Measurements from ENCODE around the gene MMRN1. TPM values are rescaled to one million over a fixed set of nuclear protein-coding genes. Genes with fewer than 3 reads are reported as not detected.

The MMRN1 gene
- polyA plus RNA-seq, 1 experiment, result not detected

GRCh38 chr4:89914609-89915550, 20.2 kb downstream of the MMRN1 start:
- Histone ChIP-seq H3K27me3 (ENCODE audit: control insufficient read depth, insufficient read depth, low read length) (no peaks in the 10 kb centered on the region), H3K9me3 (ENCODE audit: control insufficient read depth, insufficient read depth, low read length) (no peaks in the 10 kb centered on the region), H3K4me3 (ENCODE audit: low read depth, low read length) (no peak overlapping the region), H3K27ac (ENCODE audit: low read depth, low read length) (no peak overlapping the region)
- TF ChIP-seq, protein P1, sequence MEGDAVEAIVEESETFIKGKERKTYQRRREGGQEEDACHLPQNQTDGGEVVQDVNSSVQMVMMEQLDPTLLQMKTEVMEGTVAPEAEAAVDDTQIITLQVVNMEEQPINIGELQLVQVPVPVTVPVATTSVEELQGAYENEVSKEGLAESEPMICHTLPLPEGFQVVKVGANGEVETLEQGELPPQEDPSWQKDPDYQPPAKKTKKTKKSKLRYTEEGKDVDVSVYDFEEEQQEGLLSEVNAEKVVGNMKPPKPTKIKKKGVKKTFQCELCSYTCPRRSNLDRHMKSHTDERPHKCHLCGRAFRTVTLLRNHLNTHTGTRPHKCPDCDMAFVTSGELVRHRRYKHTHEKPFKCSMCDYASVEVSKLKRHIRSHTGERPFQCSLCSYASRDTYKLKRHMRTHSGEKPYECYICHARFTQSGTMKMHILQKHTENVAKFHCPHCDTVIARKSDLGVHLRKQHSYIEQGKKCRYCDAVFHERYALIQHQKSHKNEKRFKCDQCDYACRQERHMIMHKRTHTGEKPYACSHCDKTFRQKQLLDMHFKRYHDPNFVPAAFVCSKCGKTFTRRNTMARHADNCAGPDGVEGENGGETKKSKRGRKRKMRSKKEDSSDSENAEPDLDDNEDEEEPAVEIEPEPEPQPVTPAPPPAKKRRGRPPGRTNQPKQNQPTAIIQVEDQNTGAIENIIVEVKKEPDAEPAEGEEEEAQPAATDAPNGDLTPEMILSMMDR (IDR thresholded peaks at IDR 0.05; ENCODE audit: low read depth, low read length), result no peak
- ChIA-PET POLR2A (no interaction called here), CTCF (no interaction called here)
- no peak for DNase-seq (ENCODE audit: low read depth, low spot score)

DNA sequence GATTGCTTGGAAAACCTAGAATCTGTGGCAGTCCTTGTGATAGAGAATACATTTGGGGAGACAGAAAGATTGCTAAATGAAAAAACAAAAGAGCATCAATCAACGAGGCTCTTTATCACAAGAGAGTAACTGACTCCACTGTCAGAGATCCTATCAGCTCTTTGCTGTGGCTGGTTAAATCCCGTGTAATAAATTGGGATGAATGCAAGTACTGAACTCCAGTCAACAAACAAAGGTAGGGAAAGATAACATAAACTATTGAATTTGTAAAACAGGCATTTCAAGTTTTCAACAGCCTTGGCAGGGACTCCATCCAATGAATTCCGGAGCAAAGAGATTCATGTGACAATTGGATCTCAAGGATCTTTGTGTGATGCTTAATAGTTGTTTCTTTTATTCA, 21.3 kb downstream of the MMRN1 start:
- ChIA-PET CTCF (interaction anchor here (0.7 kb wide), 1 partner anchor 15 kb away, joined by 4 read pairs; no protein-coding TSS in a partner anchor), POLR2A (no interaction called here)
- H3K27me3 ChIP-seq (ENCODE audit: control insufficient read depth, insufficient read depth, low read length), result no peaks in the 10 kb centered on the region
- TF ChIP-seq, protein P1 (IDR thresholded peaks at IDR 0.05; ENCODE audit: low read depth, low read length), result no peak
- DNase-seq (ENCODE audit: low read depth, low spot score), result no peak
- H3K4me3 ChIP-seq (ENCODE audit: low read depth, low read length), result no peak overlapping the region
- no peaks in the 10 kb centered on the region for H3K9me3 ChIP-seq (ENCODE audit: control insufficient read depth, insufficient read depth, low read length)
- H3K27ac ChIP-seq (ENCODE audit: low read depth, low read length), result no peak overlapping the region

GRCh38 chr4:89922848-89923416, 28.3 kb downstream of the MMRN1 start:
- H3K9me3 ChIP-seq (ENCODE audit: control insufficient read depth, insufficient read depth, low read length), result no peaks in the 10 kb centered on the region
- DNase-seq (ENCODE audit: low read depth, low spot score), result no peak
- TF ChIP-seq, protein P1 (IDR thresholded peaks at IDR 0.05; ENCODE audit: low read depth, low read length), result no peak
- CTCF ChIA-PET, result no interaction called here
- H3K27ac ChIP-seq (ENCODE audit: low read depth, low read length), result no peak overlapping the region
- H3K27me3 ChIP-seq (ENCODE audit: control insufficient read depth, insufficient read depth, low read length), result no peaks in the 10 kb centered on the region
- H3K4me3 ChIP-seq (ENCODE audit: low read depth, low read length), result no peak overlapping the region
- POLR2A ChIA-PET, result no interaction called here

DNA sequence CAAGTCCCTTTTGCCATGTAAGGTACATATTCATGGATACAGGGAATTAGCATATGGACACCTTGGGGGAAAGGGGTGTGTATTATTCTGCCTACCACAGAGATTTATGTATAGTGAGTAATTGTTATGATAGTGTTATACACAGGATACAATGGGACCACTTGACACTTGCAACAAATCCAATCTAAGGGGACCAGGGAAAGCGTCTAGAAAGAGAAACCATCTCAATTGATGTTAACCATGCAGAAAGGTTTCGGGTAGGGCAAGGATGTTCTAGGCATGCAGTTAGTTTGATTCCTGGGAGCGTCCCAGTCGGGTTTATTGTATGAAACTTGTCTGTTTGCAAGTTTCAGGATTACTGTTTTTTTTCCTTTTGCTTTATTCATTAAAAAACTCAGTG, 34.2 kb downstream of the MMRN1 start:
- no peak for DNase-seq (ENCODE audit: low read depth, low spot score)
- no peaks in the 10 kb centered on the region for H3K9me3 ChIP-seq (ENCODE audit: control insufficient read depth, insufficient read depth, low read length)
- TF ChIP-seq, protein P1 (IDR thresholded peaks at IDR 0.05; ENCODE audit: low read depth, low read length), result no peak
- H3K27ac ChIP-seq (ENCODE audit: low read depth, low read length), result no peak overlapping the region
- H3K27me3 ChIP-seq (ENCODE audit: control insufficient read depth, insufficient read depth, low read length), result no peaks in the 10 kb centered on the region
- POLR2A ChIA-PET, result no interaction called here
- no peak overlapping the region for H3K4me3 ChIP-seq (ENCODE audit: low read depth, low read length)
- CTCF ChIA-PET, result no interaction called here

Data from AG04450 (cell line).